Natural killer cell (primary cell): ENCODE data around the gene RYK. TPM values are rescaled to one million over a fixed set of nuclear protein-coding genes. Genes with fewer than 3 reads are reported as not detected.

Experiments
- ATAC-seq, 3 donors: fragments of 150-1000 bp in 2 of 3; fragments of 200-7000 bp in 1 of 3; cut with Tn5 transposase; 1 replicate in 1 of 3; 2 replicates in 2 of 3; pipeline ENCODE4 v1.10.0; 2021; ENCODE audit warnings: mild to moderate bottlenecking in 2 of 3, moderate library complexity in 2 of 3
- DNase-seq, 2 donors: peaks; one replicate each; pipeline versions ENCODE4 v3.0.0 to v3.0.0-alpha.2; 2013 to 2021; ENCODE audit warnings: mixed read lengths in 1 of 2
- H3K27ac ChIP-seq: one replicate; pipeline ENCODE4 v1.5.1; 2013; ENCODE audit warnings: mild to moderate bottlenecking, low read length
- H3K27me3 ChIP-seq: one replicate; pipeline ENCODE4 v1.6.1; 2013; ENCODE audit warnings: low read length; ENCODE audit not compliant: control insufficient read depth, insufficient read depth
- H3K36me3 ChIP-seq: one replicate; pipeline ENCODE4 v1.6.1; 2013; ENCODE audit warnings: low read length; ENCODE audit not compliant: control insufficient read depth, insufficient read depth
- H3K4me1 ChIP-seq: one replicate; pipeline ENCODE4 v1.6.1; 2013; ENCODE audit warnings: low read length; ENCODE audit not compliant: control insufficient read depth, insufficient read depth
- H3K4me3 ChIP-seq: one replicate; pipeline ENCODE4 v1.5.1; 2013; ENCODE audit warnings: low read length
- H3K9me3 ChIP-seq: one replicate; pipeline ENCODE4 v1.6.1; 2013; ENCODE audit warnings: low read length; ENCODE audit not compliant: control insufficient read depth, insufficient read depth
- H3K27ac Mint-ChIP-seq, 2 donors: one replicate each; pipeline ENCODE4 v1.8.0; 2022; ENCODE audit warnings: mild to moderate bottlenecking in 2 of 2, mixed read lengths in 2 of 2, moderate library complexity in 1 of 2
- H3K27me3 Mint-ChIP-seq, 2 donors: one replicate each; pipeline ENCODE4 v1.8.0; 2022; ENCODE audit warnings: low read depth in 2 of 2, mixed read lengths in 2 of 2
- H3K36me3 Mint-ChIP-seq: one replicate; pipeline ENCODE4 v1.8.0; 2022; ENCODE audit warnings: mixed read lengths
- H3K4me1 Mint-ChIP-seq, 2 donors: one replicate each; pipeline ENCODE4 v1.8.0; 2022; ENCODE audit warnings: mixed read lengths in 2 of 2
- H3K4me3 Mint-ChIP-seq: one replicate; pipeline ENCODE4 v1.8.0; 2022; ENCODE audit warnings: mild to moderate bottlenecking, moderate library complexity, mixed read lengths
- H3K9me3 Mint-ChIP-seq, 2 donors: one replicate each; pipeline ENCODE4 v1.8.0; 2022; ENCODE audit warnings: mixed read lengths in 2 of 2
- WGBS: methylation state at CpG from one replicate; pipeline ENCODE4 v1.1.7; 2013; ENCODE audit warnings: missing lambda C conversion rate; ENCODE audit not compliant: insufficient coverage; 5-methylcytosine and 5-hydroxymethylcytosine counted together
- intact Hi-C: fragments of 100-400 bp; cut with micrococcal nuclease; formaldehyde crosslinking; loops from one replicate; pipeline ENCODE4 v1.14.2; 2022
- total RNA-seq, 4 donors: library from RNA; stranded (reverse); fragments of 120-200 nt in 1 of 4; gene quantifications; one replicate each; pipeline versions ENCODE4 v1.2.3 to v1.2.4, GENCODE V29; 2013 to 2022
- TF ChIP-seq, protein P1 (sequence below): fragments of 200-600 bp; IDR thresholded peaks from one replicate; pipeline ENCODE4 v1.8.0; 2022; ENCODE audit warnings: antibody characterized with exemption

The RYK gene
- total RNA-seq, 3 donors from 2014 or later (not counting 1 experiment from before 2014, with no cell fraction given) = 56.7 to 69.5 (median 56.8) TPM

GRCh38 chr3:134298249-134298648 lies 47.6 kb upstream of the RYK start:
- ATAC-seq = no peak

DNA sequence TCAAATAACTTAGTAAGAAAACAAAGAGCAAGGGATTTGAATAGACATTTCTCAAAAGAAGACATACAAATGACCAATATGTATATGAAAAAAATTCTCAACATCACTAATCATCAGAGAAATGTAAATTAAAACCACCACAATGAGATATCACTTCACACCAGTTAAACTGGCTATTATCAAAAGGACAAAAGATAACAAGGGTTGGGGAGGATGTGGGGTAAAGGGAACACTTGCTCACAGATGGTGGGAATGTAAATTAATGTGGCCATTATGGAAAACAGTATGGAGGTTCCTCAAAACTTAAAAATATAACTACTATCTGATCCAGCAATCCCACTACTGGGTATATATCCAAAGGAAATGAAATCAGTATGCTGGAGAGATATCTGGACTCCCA lies 46.0 kb upstream of the RYK start:
- no peaks in the 10 kb centered on the region for H3K36me3 Mint-ChIP-seq
- H3K27me3 ChIP-seq = peaks cover 11% of the 10 kb centered on the region
- DNase-seq (no peak), ATAC-seq (no peak)
- H3K36me3 ChIP-seq = no peaks in the 10 kb centered on the region
- no peaks in the 10 kb centered on the region for H3K9me3 Mint-ChIP-seq
- H3K27me3 Mint-ChIP-seq = peaks cover 18 to 20% of the 10 kb centered on the region in 2 donors
- TF ChIP-seq, protein P1, sequence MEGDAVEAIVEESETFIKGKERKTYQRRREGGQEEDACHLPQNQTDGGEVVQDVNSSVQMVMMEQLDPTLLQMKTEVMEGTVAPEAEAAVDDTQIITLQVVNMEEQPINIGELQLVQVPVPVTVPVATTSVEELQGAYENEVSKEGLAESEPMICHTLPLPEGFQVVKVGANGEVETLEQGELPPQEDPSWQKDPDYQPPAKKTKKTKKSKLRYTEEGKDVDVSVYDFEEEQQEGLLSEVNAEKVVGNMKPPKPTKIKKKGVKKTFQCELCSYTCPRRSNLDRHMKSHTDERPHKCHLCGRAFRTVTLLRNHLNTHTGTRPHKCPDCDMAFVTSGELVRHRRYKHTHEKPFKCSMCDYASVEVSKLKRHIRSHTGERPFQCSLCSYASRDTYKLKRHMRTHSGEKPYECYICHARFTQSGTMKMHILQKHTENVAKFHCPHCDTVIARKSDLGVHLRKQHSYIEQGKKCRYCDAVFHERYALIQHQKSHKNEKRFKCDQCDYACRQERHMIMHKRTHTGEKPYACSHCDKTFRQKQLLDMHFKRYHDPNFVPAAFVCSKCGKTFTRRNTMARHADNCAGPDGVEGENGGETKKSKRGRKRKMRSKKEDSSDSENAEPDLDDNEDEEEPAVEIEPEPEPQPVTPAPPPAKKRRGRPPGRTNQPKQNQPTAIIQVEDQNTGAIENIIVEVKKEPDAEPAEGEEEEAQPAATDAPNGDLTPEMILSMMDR = no peak
- no peak overlapping the region for H3K4me3 Mint-ChIP-seq
- intact Hi-C loops = loop anchor here (5.0 kb wide), 1 partner anchor 84 kb away; no protein-coding TSS in a partner anchor
- H3K4me3 ChIP-seq = no peak overlapping the region
- H3K4me1 Mint-ChIP-seq = peaks cover 0 to 5% of the 10 kb centered on the region in 2 donors
- H3K27ac ChIP-seq = no peak overlapping the region
- no peak overlapping the region for H3K27ac Mint-ChIP-seq
- H3K9me3 ChIP-seq = no peaks in the 10 kb centered on the region
- peaks cover 17% of the 10 kb centered on the region for H3K4me1 ChIP-seq

More at GRCh38 chr3:134298249-134298648, 47.6 kb upstream of the RYK start:
- H3K27ac ChIP-seq = no peak overlapping the region
- DNase-seq = no peak
- Mint-ChIP-seq H3K27ac (no peak overlapping the region), H3K4me3 (no peak overlapping the region), H3K9me3 (no peaks in the 10 kb centered on the region), H3K4me1 (peaks cover 0 to 5% of the 10 kb centered on the region in 2 donors), H3K36me3 (no peaks in the 10 kb centered on the region), H3K27me3 (peaks cover 18 to 20% of the 10 kb centered on the region in 2 donors)
- H3K36me3 ChIP-seq = no peaks in the 10 kb centered on the region
- peaks cover 9% of the 10 kb centered on the region for H3K27me3 ChIP-seq
- TF ChIP-seq, protein P1 = no peak
- intact Hi-C loops = loop anchor here (5.0 kb wide), 1 partner anchor 86 kb away; no protein-coding TSS in a partner anchor
- H3K4me1 ChIP-seq = peaks cover 17% of the 10 kb centered on the region
- no peaks in the 10 kb centered on the region for H3K9me3 ChIP-seq
- no peak overlapping the region for H3K4me3 ChIP-seq
- no CpG with 5 or more reads among the region's 2 CpGs for WGBS

- Mint-ChIP-seq H3K27ac (no peak overlapping the region), H3K27me3 (peaks cover 18 to 20% of the 10 kb centered on the region in 2 donors), H3K4me3 (no peak overlapping the region), H3K4me1 (peaks cover 0 to 5% of the 10 kb centered on the region in 2 donors), H3K36me3 (no peaks in the 10 kb centered on the region), H3K9me3 (no peaks in the 10 kb centered on the region)
- H3K36me3 ChIP-seq = no peaks in the 10 kb centered on the region
- no peak for DNase-seq
- intact Hi-C loops = loop anchor here (5.0 kb wide), 1 partner anchor 84 kb away; no protein-coding TSS in a partner anchor
- H3K27ac ChIP-seq = no peak overlapping the region
- peaks cover 17% of the 10 kb centered on the region for H3K4me1 ChIP-seq
- TF ChIP-seq, protein P1 = no peak
- H3K27me3 ChIP-seq = peaks cover 11% of the 10 kb centered on the region
- H3K9me3 ChIP-seq = no peaks in the 10 kb centered on the region
- no peak overlapping the region for H3K4me3 ChIP-seq
- WGBS = no CpG with 5 or more reads among the region's 1 CpG
- no peak for ATAC-seq
Measured at GRCh38 chr3:134295930-134296329, 45.3 kb upstream of the RYK start.
